NCI-H2196 treated with DMSO at 0.1 percent for 48 hours (cell line): Measurements from ENCODE around the gene IFNB1.

Source experiments
- DNase-seq: peaks from one replicate; lab custom pipeline; 2025; ENCODE audit not compliant: unreplicated experiment; lab: John Stamatoyannopoulos, UW

Gene IFNB1

GRCh38 chr9:21077781-21078180 lies at the start of gene IFNB1:
TSS of gene IFNB1 (minus strand) at chr9:21077942. CDS start at chr9:21077869, 73 bp downstream.
- no peak for DNase-seq

GRCh38 chr9:21121595-21122251 lies 44.0 kb upstream of the IFNB1 start:
- DNase-seq: no peak

- no peak for DNase-seq
Observed at GRCh38 chr9:21121079-21121478, 43.3 kb upstream of the IFNB1 start.

- DNase-seq: no peak
Observed at GRCh38 chr9:21119093-21119770, 41.5 kb upstream of the IFNB1 start.

- DNase-seq: no peak
Observed at GRCh38 chr9:21114311-21114710, 36.6 kb upstream of the IFNB1 start.

GRCh38 chr9:21110708-21111576 lies 33.2 kb upstream of the IFNB1 start:
- no peak for DNase-seq

- no peak for DNase-seq
Observed at GRCh38 chr9:21104787-21105186, 27.0 kb upstream of the IFNB1 start.

GRCh38 chr9:21102305-21102704 lies 24.6 kb upstream of the IFNB1 start:
- no peak for DNase-seq

- no peak for DNase-seq
Observed at GRCh38 chr9:21097817-21098216, 20.1 kb upstream of the IFNB1 start.

GRCh38 chr9:21096901-21097255 lies 19.1 kb upstream of the IFNB1 start:
- no peak for DNase-seq

- DNase-seq: no peak
Observed at GRCh38 chr9:21096172-21096900, 18.6 kb upstream of the IFNB1 start.

GRCh38 chr9:21095561-21095960 lies 17.8 kb upstream of the IFNB1 start:
- DNase-seq: no peak

- DNase-seq: no peak
Observed at GRCh38 chr9:21086538-21086937, 8.8 kb upstream of the IFNB1 start.

GRCh38 chr9:21085005-21085404 lies 7.3 kb upstream of the IFNB1 start:
- no peak for DNase-seq

- no peak for DNase-seq
Observed at GRCh38 chr9:21084242-21084850, 6.6 kb upstream of the IFNB1 start.

- DNase-seq: no peak
Observed at GRCh38 chr9:21082671-21083070, 4.9 kb upstream of the IFNB1 start.

GRCh38 chr9:21081999-21082398 lies 4.3 kb upstream of the IFNB1 start:
- no peak for DNase-seq

- DNase-seq: no peak
Observed at GRCh38 chr9:21081451-21081850, 3.7 kb upstream of the IFNB1 start.

GRCh38 chr9:21080793-21081192 lies 3.1 kb upstream of the IFNB1 start:
- DNase-seq: no peak

GRCh38 chr9:21078702-21079101 lies 960 bp upstream of the IFNB1 start:
- DNase-seq: no peak

- DNase-seq: no peak
Observed at GRCh38 chr9:21075484-21075883, 2.3 kb downstream of the IFNB1 start.
